Cortex of kidney (tissue), 1 donor: ENCODE data around the gene C6orf136.
"Not testable (repeated sequence)": the region's sequence is repeated elsewhere in the genome, so short reads cannot be mapped to it uniquely, and the experiment has no call there.

Experiments
- DNase-seq: peaks from one replicate; lab custom pipeline; 2025; lab: John Stamatoyannopoulos, UW

C6orf136 gene

GRCh38 chr6:30646450-30647241, at the start of gene C6orf136:
Gene C6orf136, plus strand, starts transcription at chr6:30647133. Its CDS starts 99 bp downstream, at chr6:30647232.
- DNase-seq = no peak

- not testable (repeated sequence) for DNase-seq
Measured at GRCh38 chr6:30597315-30598144, 49.4 kb upstream of the C6orf136 start.

GRCh38 chr6:30598912-30599624, 47.9 kb upstream of the C6orf136 start:
- no peak for DNase-seq

- no peak for DNase-seq
Measured at GRCh38 chr6:30599625-30600324, 47.2 kb upstream of the C6orf136 start.

GRCh38 chr6:30600451-30600961, 46.4 kb upstream of the C6orf136 start:
- DNase-seq = no peak

- no peak for DNase-seq
Measured at GRCh38 chr6:30601436-30601814, 45.5 kb upstream of the C6orf136 start.

GRCh38 chr6:30601815-30602641, 44.9 kb upstream of the C6orf136 start:
- DNase-seq = no peak

GRCh38 chr6:30603961-30604360, 43.0 kb upstream of the C6orf136 start:
- no peak for DNase-seq

- DNase-seq = no peak
Measured at GRCh38 chr6:30610065-30610464, 36.9 kb upstream of the C6orf136 start.

GRCh38 chr6:30611150-30611855, 35.6 kb upstream of the C6orf136 start:
- no peak for DNase-seq

- DNase-seq = no peak
Measured at GRCh38 chr6:30611856-30612194, 35.1 kb upstream of the C6orf136 start.

- no peak for DNase-seq
Measured at GRCh38 chr6:30612213-30612612, 34.7 kb upstream of the C6orf136 start.

- no peak for DNase-seq
Measured at GRCh38 chr6:30612687-30613248, 34.2 kb upstream of the C6orf136 start.

GRCh38 chr6:30613251-30614043, 33.5 kb upstream of the C6orf136 start:
- no peak for DNase-seq

- DNase-seq = no peak
Measured at GRCh38 chr6:30614044-30614842, 32.7 kb upstream of the C6orf136 start.

GRCh38 chr6:30614843-30615218, 32.1 kb upstream of the C6orf136 start:
- no peak for DNase-seq

GRCh38 chr6:30615219-30615957, 31.5 kb upstream of the C6orf136 start:
- no peak for DNase-seq
